Endothelial cell of umbilical vein (primary cell): ENCODE results near the gene LAMC1.
A peak's percentile ranks its signal among the peaks of the same experiment; 100 is the strongest.

Source experiments
- CTCF ChIP-seq, 2 donors: IDR thresholded peaks; 1 replicate in 1 of 2; 2 replicates in 1 of 2; pipeline ENCODE4 v1.5.1; 2011; ENCODE audit warnings: low read length in 2 of 2, mild to moderate bottlenecking in 2 of 2, moderate library complexity in 2 of 2, control low read depth in 1 of 2, inconsistent platforms in 1 of 2, low read depth in 1 of 2; ENCODE audit not compliant: insufficient read depth in 1 of 2; ENCODE audit errors: extremely low read depth in 1 of 2
- EZH2 ChIP-seq: IDR thresholded peaks from 2 replicates; pipeline ENCODE4 v1.6.1; 2012; ENCODE audit warnings: borderline replicate concordance, low read depth, mild to moderate bottlenecking, moderate library complexity, low read length, inconsistent platforms; ENCODE audit not compliant: severe bottlenecking
- FOS ChIP-seq: IDR thresholded peaks from 2 replicates; pipeline ENCODE4 v1.6.1; 2011; ENCODE audit warnings: mild to moderate bottlenecking, low read length, moderate library complexity, borderline replicate concordance; ENCODE audit not compliant: insufficient read depth
- GATA2 ChIP-seq: IDR thresholded peaks from 2 replicates; pipeline ENCODE4 v1.7.0; 2011; ENCODE audit warnings: low read depth, mild to moderate bottlenecking, moderate library complexity, mixed read lengths, low read length; ENCODE audit not compliant: insufficient read length, insufficient read depth
- JUN ChIP-seq: IDR thresholded peaks from 2 replicates; pipeline ENCODE4 v1.6.1; 2011; ENCODE audit warnings: borderline replicate concordance, low read depth; ENCODE audit not compliant: insufficient read length, insufficient read depth
- MAX ChIP-seq: IDR thresholded peaks from 2 replicates; pipeline ENCODE4 v1.6.1; 2011; ENCODE audit not compliant: insufficient read depth, insufficient read length
- MYC ChIP-seq: IDR thresholded peaks from one replicate; pipeline ENCODE4 v1.6.1; 2011; ENCODE audit warnings: mild to moderate bottlenecking, low read depth, low read length
- POLR2A ChIP-seq: IDR thresholded peaks from 2 replicates; pipeline ENCODE4 v1.6.1; 2012; ENCODE audit warnings: low read depth, mild to moderate bottlenecking, control low read depth, low read length
- POLR2AphosphoS5 ChIP-seq: IDR thresholded peaks from 2 replicates; pipeline ENCODE4 v1.6.1; 2012; ENCODE audit warnings: low read depth, mild to moderate bottlenecking, control low read depth, low read length, moderate library complexity; ENCODE audit not compliant: insufficient read depth

- no peak for TF ChIP-seq POLR2A
- TF ChIP-seq POLR2AphosphoS5 = peak; percentile 47
- TF ChIP-seq CTCF (IDR thresholded peaks at IDR 0.05; ENCODE audit: extremely low read depth in 1 of 2, insufficient read depth in 1 of 2, low read depth in 1 of 2, low read length in 2 of 2) = no peak
- peak; percentile 15 for TF ChIP-seq JUN
- TF ChIP-seq EZH2 = no peak
- TF ChIP-seq MAX = no peak
- TF ChIP-seq MYC = no peak
- TF ChIP-seq FOS = no peak
- TF ChIP-seq GATA2 = no peak
Measured at GRCh38 chr1:183180634-183181056, 157.4 kb downstream of the LAMC1 start.
